Natural killer cell (primary cell): ENCODE results near the gene AGFG1. TPM values are rescaled to one million over a fixed set of nuclear protein-coding genes. Genes with fewer than 3 reads are reported as not detected.
A peak's percentile ranks its signal among the peaks of the same experiment; 100 is the strongest.

Source experiments
- ATAC-seq, 3 donors: fragments of 150-1000 bp in 2 of 3; fragments of 200-7000 bp in 1 of 3; cut with Tn5 transposase; 1 replicate in 1 of 3; 2 replicates in 2 of 3; pipeline ENCODE4 v1.10.0; 2021; ENCODE audit warnings: mild to moderate bottlenecking in 2 of 3, moderate library complexity in 2 of 3
- DNase-seq, 2 donors: peaks; one replicate each; pipeline versions ENCODE4 v3.0.0 to v3.0.0-alpha.2; 2013 to 2021; ENCODE audit warnings: mixed read lengths in 1 of 2
- H3K27ac ChIP-seq: one replicate; pipeline ENCODE4 v1.5.1; 2013; ENCODE audit warnings: mild to moderate bottlenecking, low read length
- H3K27me3 ChIP-seq: one replicate; pipeline ENCODE4 v1.6.1; 2013; ENCODE audit warnings: low read length; ENCODE audit not compliant: control insufficient read depth, insufficient read depth
- H3K36me3 ChIP-seq: one replicate; pipeline ENCODE4 v1.6.1; 2013; ENCODE audit warnings: low read length; ENCODE audit not compliant: control insufficient read depth, insufficient read depth
- H3K4me1 ChIP-seq: one replicate; pipeline ENCODE4 v1.6.1; 2013; ENCODE audit warnings: low read length; ENCODE audit not compliant: control insufficient read depth, insufficient read depth
- H3K4me3 ChIP-seq: one replicate; pipeline ENCODE4 v1.5.1; 2013; ENCODE audit warnings: low read length
- H3K9me3 ChIP-seq: one replicate; pipeline ENCODE4 v1.6.1; 2013; ENCODE audit warnings: low read length; ENCODE audit not compliant: control insufficient read depth, insufficient read depth
- H3K27ac Mint-ChIP-seq, 2 donors: one replicate each; pipeline ENCODE4 v1.8.0; 2022; ENCODE audit warnings: mild to moderate bottlenecking in 2 of 2, mixed read lengths in 2 of 2, moderate library complexity in 1 of 2
- H3K27me3 Mint-ChIP-seq, 2 donors: one replicate each; pipeline ENCODE4 v1.8.0; 2022; ENCODE audit warnings: low read depth in 2 of 2, mixed read lengths in 2 of 2
- H3K36me3 Mint-ChIP-seq: one replicate; pipeline ENCODE4 v1.8.0; 2022; ENCODE audit warnings: mixed read lengths
- H3K4me1 Mint-ChIP-seq, 2 donors: one replicate each; pipeline ENCODE4 v1.8.0; 2022; ENCODE audit warnings: mixed read lengths in 2 of 2
- H3K4me3 Mint-ChIP-seq: one replicate; pipeline ENCODE4 v1.8.0; 2022; ENCODE audit warnings: mild to moderate bottlenecking, moderate library complexity, mixed read lengths
- H3K9me3 Mint-ChIP-seq, 2 donors: one replicate each; pipeline ENCODE4 v1.8.0; 2022; ENCODE audit warnings: mixed read lengths in 2 of 2
- whole genome bisulfite sequencing: methylation state at CpG from one replicate; pipeline ENCODE4 v1.1.7; 2013; ENCODE audit warnings: missing lambda C conversion rate; ENCODE audit not compliant: insufficient coverage; 5-methylcytosine and 5-hydroxymethylcytosine counted together
- intact Hi-C: fragments of 100-400 bp; cut with micrococcal nuclease; formaldehyde crosslinking; loops from one replicate; pipeline ENCODE4 v1.14.2; 2022
- total RNA-seq, 4 donors: library from RNA; stranded (reverse); fragments of 120-200 nt in 1 of 4; gene quantifications; one replicate each; pipeline versions ENCODE4 v1.2.3 to v1.2.4, GENCODE V29; 2013 to 2022
- TF ChIP-seq, protein P1 (sequence below): fragments of 200-600 bp; IDR thresholded peaks from one replicate; pipeline ENCODE4 v1.8.0; 2022; ENCODE audit warnings: antibody characterized with exemption

The AGFG1 gene
- total RNA-seq, 3 donors from 2014 or later (not counting 1 experiment from before 2014, with no cell fraction given): 65.0 to 71.6 (median 67.3) TPM

DNA sequence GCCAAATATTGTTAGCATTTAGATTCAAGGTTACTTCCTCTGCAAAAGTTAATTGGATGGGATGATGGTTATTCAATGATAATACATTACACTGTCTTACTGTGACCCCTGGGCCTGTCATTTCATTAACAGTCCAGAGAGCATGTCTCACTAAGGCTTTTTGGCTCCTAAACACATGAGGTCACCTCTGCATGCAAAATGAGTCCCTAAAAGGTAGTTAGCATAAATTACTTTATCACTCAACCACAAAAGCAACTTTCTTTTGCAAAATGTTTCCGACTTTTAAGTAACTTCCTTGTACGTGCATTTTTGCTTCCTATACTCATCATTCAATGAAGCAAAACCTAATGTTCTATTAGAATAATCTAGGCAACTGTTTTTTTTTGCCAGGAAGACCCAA, 16.8 kb upstream of the AGFG1 start:
- TF ChIP-seq, protein P1, sequence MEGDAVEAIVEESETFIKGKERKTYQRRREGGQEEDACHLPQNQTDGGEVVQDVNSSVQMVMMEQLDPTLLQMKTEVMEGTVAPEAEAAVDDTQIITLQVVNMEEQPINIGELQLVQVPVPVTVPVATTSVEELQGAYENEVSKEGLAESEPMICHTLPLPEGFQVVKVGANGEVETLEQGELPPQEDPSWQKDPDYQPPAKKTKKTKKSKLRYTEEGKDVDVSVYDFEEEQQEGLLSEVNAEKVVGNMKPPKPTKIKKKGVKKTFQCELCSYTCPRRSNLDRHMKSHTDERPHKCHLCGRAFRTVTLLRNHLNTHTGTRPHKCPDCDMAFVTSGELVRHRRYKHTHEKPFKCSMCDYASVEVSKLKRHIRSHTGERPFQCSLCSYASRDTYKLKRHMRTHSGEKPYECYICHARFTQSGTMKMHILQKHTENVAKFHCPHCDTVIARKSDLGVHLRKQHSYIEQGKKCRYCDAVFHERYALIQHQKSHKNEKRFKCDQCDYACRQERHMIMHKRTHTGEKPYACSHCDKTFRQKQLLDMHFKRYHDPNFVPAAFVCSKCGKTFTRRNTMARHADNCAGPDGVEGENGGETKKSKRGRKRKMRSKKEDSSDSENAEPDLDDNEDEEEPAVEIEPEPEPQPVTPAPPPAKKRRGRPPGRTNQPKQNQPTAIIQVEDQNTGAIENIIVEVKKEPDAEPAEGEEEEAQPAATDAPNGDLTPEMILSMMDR: no peak
- H3K36me3 Mint-ChIP-seq: no peaks in the 10 kb centered on the region
- no peak overlapping the region for H3K4me3 Mint-ChIP-seq
- Histone ChIP-seq H3K4me1 (peaks cover 4% of the 10 kb centered on the region), H3K9me3 (no peaks in the 10 kb centered on the region), H3K36me3 (no peaks in the 10 kb centered on the region), H3K4me3 (no peak overlapping the region), H3K27me3 (no peaks in the 10 kb centered on the region), H3K27ac (no peak overlapping the region)
- intact Hi-C loops: no loop called here
- 13% methylated on average over 2 of the region's 2 CpGs for WGBS
- H3K27ac Mint-ChIP-seq: no peak overlapping the region
- no peak for ATAC-seq
- DNase-seq: no peak
- H3K27me3 Mint-ChIP-seq: peaks cover 11 to 12% of the 10 kb centered on the region in 2 donors
- H3K9me3 Mint-ChIP-seq: no peaks in the 10 kb centered on the region
- H3K4me1 Mint-ChIP-seq: peaks cover 4 to 7% of the 10 kb centered on the region in 2 donors

DNA sequence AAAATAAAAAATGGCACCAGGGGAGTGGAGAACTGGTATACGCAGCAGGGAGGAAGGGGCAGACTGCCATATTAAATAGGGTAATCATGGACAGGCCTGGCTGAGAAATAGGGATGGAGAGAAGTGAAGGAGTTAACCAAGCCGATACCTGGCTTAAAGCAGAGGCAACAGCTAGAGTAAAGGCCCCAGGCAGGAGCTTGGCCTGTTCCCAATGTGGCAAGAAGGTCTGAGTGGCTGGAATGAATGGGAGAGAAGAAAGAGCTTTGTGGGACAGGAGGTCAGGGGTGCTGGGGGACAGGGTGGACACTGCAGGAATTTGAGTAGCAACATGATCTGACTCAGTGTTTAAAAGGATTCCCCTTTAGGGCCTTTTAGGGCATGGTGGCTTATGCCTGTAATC, 15.9 kb upstream of the AGFG1 start:
- no peaks in the 10 kb centered on the region for H3K36me3 ChIP-seq
- H3K27me3 ChIP-seq: no peaks in the 10 kb centered on the region
- H3K4me3 ChIP-seq: no peak overlapping the region
- Mint-ChIP-seq H3K4me1 (peaks cover 11 to 14% of the 10 kb centered on the region in 2 donors), H3K27ac (no peak overlapping the region), H3K27me3 (peaks cover 8 to 12% of the 10 kb centered on the region in 2 donors), H3K36me3 (no peaks in the 10 kb centered on the region), H3K4me3 (no peak overlapping the region), H3K9me3 (no peaks in the 10 kb centered on the region)
- H3K9me3 ChIP-seq: no peaks in the 10 kb centered on the region
- TF ChIP-seq, protein P1: no peak
- ATAC-seq (no peak), DNase-seq (no peak)
- WGBS: 98% methylated on average over 2 of the region's 2 CpGs
- H3K27ac ChIP-seq: no peak overlapping the region
- intact Hi-C loops: no loop called here
- peaks cover 11% of the 10 kb centered on the region for H3K4me1 ChIP-seq

DNA sequence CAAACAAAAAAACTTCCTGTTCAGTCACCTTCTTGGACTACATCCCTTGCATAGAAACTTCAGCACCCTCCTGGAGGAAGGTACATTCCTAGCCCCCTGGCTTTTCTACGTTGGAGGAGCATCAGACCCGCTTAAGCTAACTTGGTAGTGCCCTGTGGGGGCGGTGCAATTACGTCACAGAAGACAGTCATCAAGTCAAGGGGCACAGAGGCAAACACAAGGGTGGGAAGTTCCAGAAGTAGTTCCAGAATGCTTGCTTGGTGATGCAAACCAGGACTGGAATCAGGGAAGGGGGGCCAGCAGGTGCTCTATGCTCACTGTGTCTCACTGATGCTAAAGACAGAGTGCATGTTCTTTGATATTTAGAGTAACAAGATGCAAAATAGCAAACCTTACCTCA, 15.2 kb upstream of the AGFG1 start:
- no peak overlapping the region for H3K27ac Mint-ChIP-seq
- ATAC-seq: no peak
- TF ChIP-seq, protein P1: no peak
- H3K27me3 Mint-ChIP-seq: peaks cover 4 to 14% of the 10 kb centered on the region in 2 donors
- Histone ChIP-seq H3K9me3 (no peaks in the 10 kb centered on the region), H3K4me3 (no peak overlapping the region), H3K27ac (no peak overlapping the region), H3K27me3 (no peaks in the 10 kb centered on the region), H3K4me1 (peaks cover 11% of the 10 kb centered on the region), H3K36me3 (no peaks in the 10 kb centered on the region)
- H3K9me3 Mint-ChIP-seq: no peaks in the 10 kb centered on the region
- intact Hi-C loops: no loop called here
- no peaks in the 10 kb centered on the region for H3K36me3 Mint-ChIP-seq
- H3K4me1 Mint-ChIP-seq: peaks cover 11 to 14% of the 10 kb centered on the region in 2 donors
- WGBS: 85% methylated on average over 4 of the region's 4 CpGs
- no peak for DNase-seq
- H3K4me3 Mint-ChIP-seq: no peak overlapping the region

DNA sequence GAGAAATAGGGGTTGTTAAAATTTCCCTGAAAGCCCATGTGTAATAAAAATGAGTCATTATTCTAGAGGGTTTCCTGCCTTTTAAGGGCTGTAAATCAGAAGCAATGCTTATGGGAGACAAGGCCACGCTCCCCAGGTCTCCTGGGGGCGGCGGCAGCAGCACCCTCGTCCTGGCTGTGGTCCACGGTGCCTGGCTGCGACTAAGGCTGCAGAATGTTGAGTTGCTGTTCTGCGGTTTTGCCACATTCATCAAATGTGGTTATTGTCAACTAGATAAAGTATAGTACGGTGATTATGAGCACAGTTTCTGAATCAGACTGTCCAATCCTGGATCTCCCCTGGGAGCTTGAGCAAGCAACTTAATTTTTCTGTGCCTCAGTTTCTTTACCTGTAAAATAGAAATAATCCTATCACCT, 11.9 kb upstream of the AGFG1 start:
- 0% methylated on average over 8 of the region's 8 CpGs for WGBS
- ATAC-seq (peak; percentile 82 to 97 (median 93)), DNase-seq (peak; percentile 25 to 75)
- no peaks in the 10 kb centered on the region for H3K9me3 ChIP-seq
- no peak overlapping the region for H3K27ac ChIP-seq
- no peak overlapping the region for H3K4me3 ChIP-seq
- peaks cover 11 to 14% of the 10 kb centered on the region in 2 donors for H3K4me1 Mint-ChIP-seq
- peak overlapping the region; percentile 27 to 69 for H3K27ac Mint-ChIP-seq
- H3K9me3 Mint-ChIP-seq: no peaks in the 10 kb centered on the region
- peaks cover 11% of the 10 kb centered on the region for H3K4me1 ChIP-seq
- H3K36me3 Mint-ChIP-seq: no peaks in the 10 kb centered on the region
- intact Hi-C loops: no loop called here
- peaks cover 9 to 19% of the 10 kb centered on the region in 2 donors for H3K27me3 Mint-ChIP-seq
- no peaks in the 10 kb centered on the region for H3K27me3 ChIP-seq
- peak overlapping the region; percentile 38 for H3K4me3 Mint-ChIP-seq
- H3K36me3 ChIP-seq: no peaks in the 10 kb centered on the region
- TF ChIP-seq, protein P1: no peak
